H1 (cell line): ENCODE data around the gene EBF3. TPM values are rescaled to one million over a fixed set of nuclear protein-coding genes. Genes with fewer than 3 reads are reported as not detected.

Experiments used
- HDAC6 ChIP-seq: IDR thresholded peaks from one replicate; pipeline ENCODE4 v1.7.1; 2012; ENCODE audit warnings: low read depth, mild to moderate bottlenecking, inconsistent platforms, low read length, moderate library complexity
- POLR2A ChIP-seq, 2 experiments: IDR thresholded peaks; 1 replicate in 1 of 2; 2 replicates in 1 of 2; pipeline ENCODE4 v1.6.1; 2011; ENCODE audit warnings: low read depth in 2 of 2, low read length in 2 of 2, mild to moderate bottlenecking in 2 of 2; ENCODE audit errors: control extremely low read depth in 1 of 2
- RNF2 ChIP-seq: fragments of 200-900, 300-1000 bp; sonication (generic); IDR thresholded peaks from 2 replicates; pipeline ENCODE4 v1.7.1; 2016; ENCODE audit warnings: borderline replicate concordance, low read depth, mild to moderate bottlenecking, antibody characterized with exemption, low read length; ENCODE audit not compliant: poor library complexity, severe bottlenecking; ENCODE audit errors: missing control alignments
- SRF ChIP-seq: IDR thresholded peaks from 2 replicates; pipeline ENCODE4 v1.6.1; 2011; ENCODE audit warnings: mild to moderate bottlenecking, low read depth, low read length, moderate library complexity
- SUZ12 ChIP-seq: fragments of 200-600 bp; sonication (generic); IDR thresholded peaks from 2 replicates; pipeline ENCODE4 v1.6.1; 2012; ENCODE audit warnings: mild to moderate bottlenecking, inconsistent platforms, low read length, moderate library complexity, mixed read lengths
- TBP ChIP-seq: IDR thresholded peaks from 2 replicates; pipeline ENCODE4 v1.6.1; 2011; ENCODE audit warnings: low read depth, low read length, improper control_type of control experiment
- polyA plus RNA-seq, 7 experiments: library from polyadenylated mRNA; depleted of rRNA in 3 of 7; stranded (reverse) in 5 of 7; unstranded in 2 of 7; fragments of >200 nt in 5 of 7; fragments of 200-250 nt in 2 of 7; gene quantifications; 1 replicate in 5 of 7; 2 replicates in 1 of 7; 4 replicates in 1 of 7; pipeline versions ENCODE4 v1.2.1 to v1.2.3, GENCODE V29; 2011 to 2013; ENCODE audit warnings: missing spikeins in 2 of 7, mixed read lengths in 2 of 7
- total RNA-seq: library from RNA; stranded (reverse); fragmentation: NEBNext Ultra II Directional; extraction: Animal tissue kit (Norgen Biotek cat#: 25700); gene quantifications from 2 replicates; pipeline ENCODE4 v1.2.1, GENCODE V29; 2021
- TF ChIP-seq, protein P1 (sequence below): fragments of 300-600 bp; sonication (generic); IDR thresholded peaks from 2 replicates; pipeline ENCODE4 v1.7.1; 2012; ENCODE audit warnings: low read length, moderate library complexity, mild to moderate bottlenecking, inconsistent platforms; ENCODE audit not compliant: insufficient replicate concordance
- TF ChIP-seq, protein P2 (sequence below): IDR thresholded peaks from 2 replicates; pipeline ENCODE4 v1.6.1; 2012; ENCODE audit warnings: inconsistent platforms
- TF ChIP-seq, protein P3 (sequence below): IDR thresholded peaks from 2 replicates; pipeline ENCODE4 v1.6.1; 2011; ENCODE audit warnings: low read depth, mild to moderate bottlenecking, low read length; ENCODE audit not compliant: insufficient read depth

The EBF3 gene
- total and polyA plus RNA-seq, 2 of the 8 experiments (the other 6 are each of a cell fraction or from before 2014, with no cell fraction given) = 0.08 to 0.26 TPM

DNA sequence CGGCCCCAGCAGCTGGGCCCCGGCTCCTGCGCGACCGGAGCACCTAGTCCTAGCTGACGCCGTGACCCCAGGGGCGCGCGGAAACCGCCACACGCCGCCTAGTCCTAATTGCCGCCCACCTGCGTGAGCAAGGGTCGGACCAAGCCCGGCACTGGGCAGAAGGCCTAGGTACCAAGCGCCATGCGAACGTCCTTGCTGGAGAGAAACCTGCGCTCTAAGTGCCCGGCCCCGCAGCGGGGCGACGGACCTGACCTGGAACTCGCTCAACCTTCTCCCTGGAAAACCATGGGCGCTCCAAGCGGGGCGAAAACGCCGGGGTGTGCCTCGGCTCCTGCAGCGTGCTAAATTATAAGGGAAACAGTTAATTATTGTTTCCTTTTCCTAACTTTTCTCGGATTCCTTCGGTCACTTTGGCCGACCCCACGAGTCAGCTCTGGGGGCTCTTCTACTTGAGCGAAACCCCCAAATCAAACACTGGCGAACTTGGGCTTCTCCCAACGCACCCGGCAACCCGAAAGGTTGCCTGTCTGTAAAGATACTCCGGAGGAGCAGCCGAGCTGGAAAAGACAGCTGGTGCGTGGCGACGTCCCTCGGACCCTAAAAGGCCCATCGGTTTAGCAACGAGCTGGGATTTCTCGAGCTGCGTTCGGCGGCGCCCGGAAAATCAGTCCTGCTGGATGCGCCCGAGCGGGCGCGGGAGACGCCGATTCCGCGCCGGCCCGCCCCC lies 5.3 kb upstream of the EBF3 start (continued):
- TF ChIP-seq, protein P1, sequence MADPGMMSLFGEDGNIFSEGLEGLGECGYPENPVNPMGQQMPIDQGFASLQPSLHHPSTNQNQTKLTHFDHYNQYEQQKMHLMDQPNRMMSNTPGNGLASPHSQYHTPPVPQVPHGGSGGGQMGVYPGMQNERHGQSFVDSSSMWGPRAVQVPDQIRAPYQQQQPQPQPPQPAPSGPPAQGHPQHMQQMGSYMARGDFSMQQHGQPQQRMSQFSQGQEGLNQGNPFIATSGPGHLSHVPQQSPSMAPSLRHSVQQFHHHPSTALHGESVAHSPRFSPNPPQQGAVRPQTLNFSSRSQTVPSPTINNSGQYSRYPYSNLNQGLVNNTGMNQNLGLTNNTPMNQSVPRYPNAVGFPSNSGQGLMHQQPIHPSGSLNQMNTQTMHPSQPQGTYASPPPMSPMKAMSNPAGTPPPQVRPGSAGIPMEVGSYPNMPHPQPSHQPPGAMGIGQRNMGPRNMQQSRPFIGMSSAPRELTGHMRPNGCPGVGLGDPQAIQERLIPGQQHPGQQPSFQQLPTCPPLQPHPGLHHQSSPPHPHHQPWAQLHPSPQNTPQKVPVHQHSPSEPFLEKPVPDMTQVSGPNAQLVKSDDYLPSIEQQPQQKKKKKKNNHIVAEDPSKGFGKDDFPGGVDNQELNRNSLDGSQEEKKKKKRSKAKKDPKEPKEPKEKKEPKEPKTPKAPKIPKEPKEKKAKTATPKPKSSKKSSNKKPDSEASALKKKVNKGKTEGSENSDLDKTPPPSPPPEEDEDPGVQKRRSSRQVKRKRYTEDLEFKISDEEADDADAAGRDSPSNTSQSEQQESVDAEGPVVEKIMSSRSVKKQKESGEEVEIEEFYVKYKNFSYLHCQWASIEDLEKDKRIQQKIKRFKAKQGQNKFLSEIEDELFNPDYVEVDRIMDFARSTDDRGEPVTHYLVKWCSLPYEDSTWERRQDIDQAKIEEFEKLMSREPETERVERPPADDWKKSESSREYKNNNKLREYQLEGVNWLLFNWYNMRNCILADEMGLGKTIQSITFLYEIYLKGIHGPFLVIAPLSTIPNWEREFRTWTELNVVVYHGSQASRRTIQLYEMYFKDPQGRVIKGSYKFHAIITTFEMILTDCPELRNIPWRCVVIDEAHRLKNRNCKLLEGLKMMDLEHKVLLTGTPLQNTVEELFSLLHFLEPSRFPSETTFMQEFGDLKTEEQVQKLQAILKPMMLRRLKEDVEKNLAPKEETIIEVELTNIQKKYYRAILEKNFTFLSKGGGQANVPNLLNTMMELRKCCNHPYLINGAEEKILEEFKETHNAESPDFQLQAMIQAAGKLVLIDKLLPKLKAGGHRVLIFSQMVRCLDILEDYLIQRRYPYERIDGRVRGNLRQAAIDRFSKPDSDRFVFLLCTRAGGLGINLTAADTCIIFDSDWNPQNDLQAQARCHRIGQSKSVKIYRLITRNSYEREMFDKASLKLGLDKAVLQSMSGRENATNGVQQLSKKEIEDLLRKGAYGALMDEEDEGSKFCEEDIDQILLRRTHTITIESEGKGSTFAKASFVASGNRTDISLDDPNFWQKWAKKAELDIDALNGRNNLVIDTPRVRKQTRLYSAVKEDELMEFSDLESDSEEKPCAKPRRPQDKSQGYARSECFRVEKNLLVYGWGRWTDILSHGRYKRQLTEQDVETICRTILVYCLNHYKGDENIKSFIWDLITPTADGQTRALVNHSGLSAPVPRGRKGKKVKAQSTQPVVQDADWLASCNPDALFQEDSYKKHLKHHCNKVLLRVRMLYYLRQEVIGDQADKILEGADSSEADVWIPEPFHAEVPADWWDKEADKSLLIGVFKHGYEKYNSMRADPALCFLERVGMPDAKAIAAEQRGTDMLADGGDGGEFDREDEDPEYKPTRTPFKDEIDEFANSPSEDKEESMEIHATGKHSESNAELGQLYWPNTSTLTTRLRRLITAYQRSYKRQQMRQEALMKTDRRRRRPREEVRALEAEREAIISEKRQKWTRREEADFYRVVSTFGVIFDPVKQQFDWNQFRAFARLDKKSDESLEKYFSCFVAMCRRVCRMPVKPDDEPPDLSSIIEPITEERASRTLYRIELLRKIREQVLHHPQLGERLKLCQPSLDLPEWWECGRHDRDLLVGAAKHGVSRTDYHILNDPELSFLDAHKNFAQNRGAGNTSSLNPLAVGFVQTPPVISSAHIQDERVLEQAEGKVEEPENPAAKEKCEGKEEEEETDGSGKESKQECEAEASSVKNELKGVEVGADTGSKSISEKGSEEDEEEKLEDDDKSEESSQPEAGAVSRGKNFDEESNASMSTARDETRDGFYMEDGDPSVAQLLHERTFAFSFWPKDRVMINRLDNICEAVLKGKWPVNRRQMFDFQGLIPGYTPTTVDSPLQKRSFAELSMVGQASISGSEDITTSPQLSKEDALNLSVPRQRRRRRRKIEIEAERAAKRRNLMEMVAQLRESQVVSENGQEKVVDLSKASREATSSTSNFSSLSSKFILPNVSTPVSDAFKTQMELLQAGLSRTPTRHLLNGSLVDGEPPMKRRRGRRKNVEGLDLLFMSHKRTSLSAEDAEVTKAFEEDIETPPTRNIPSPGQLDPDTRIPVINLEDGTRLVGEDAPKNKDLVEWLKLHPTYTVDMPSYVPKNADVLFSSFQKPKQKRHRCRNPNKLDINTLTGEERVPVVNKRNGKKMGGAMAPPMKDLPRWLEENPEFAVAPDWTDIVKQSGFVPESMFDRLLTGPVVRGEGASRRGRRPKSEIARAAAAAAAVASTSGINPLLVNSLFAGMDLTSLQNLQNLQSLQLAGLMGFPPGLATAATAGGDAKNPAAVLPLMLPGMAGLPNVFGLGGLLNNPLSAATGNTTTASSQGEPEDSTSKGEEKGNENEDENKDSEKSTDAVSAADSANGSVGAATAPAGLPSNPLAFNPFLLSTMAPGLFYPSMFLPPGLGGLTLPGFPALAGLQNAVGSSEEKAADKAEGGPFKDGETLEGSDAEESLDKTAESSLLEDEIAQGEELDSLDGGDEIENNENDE = no peak
- no peak for TF ChIP-seq POLR2A (IDR thresholded peaks at IDR 0.05; ENCODE audit: control extremely low read depth in 1 of 2, low read depth in 2 of 2, low read length in 2 of 2)
- peak; percentile 28 for TF ChIP-seq SUZ12
- TF ChIP-seq, protein P2, sequence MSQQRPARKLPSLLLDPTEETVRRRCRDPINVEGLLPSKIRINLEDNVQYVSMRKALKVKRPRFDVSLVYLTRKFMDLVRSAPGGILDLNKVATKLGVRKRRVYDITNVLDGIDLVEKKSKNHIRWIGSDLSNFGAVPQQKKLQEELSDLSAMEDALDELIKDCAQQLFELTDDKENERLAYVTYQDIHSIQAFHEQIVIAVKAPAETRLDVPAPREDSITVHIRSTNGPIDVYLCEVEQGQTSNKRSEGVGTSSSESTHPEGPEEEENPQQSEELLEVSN = no peak; the same call in 1 of the 2 replicates
- peak; percentile 87 for TF ChIP-seq RNF2
- TF ChIP-seq, protein P3, sequence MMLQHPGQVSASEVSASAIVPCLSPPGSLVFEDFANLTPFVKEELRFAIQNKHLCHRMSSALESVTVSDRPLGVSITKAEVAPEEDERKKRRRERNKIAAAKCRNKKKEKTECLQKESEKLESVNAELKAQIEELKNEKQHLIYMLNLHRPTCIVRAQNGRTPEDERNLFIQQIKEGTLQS = no peak
- no peak for TF ChIP-seq SRF
- no peak for TF ChIP-seq TBP
- TF ChIP-seq HDAC6 = no peak
